OCI-LY1 (cell line): Measurements from ENCODE around the gene OR11G2.
"Not testable (repeated sequence)": the region's sequence is repeated elsewhere in the genome, so short reads cannot be mapped to it uniquely, and the experiment has no call there.

Experiments used
- H2AFZ ChIP-seq: fragments of 200-600 bp; sonication (generic), shearing (Covaris generic); 2 replicates; pipeline ENCODE4 v1.6.0; 2014; ENCODE audit warnings: antibody characterized with exemption, mild to moderate bottlenecking, low read length
- H3F3A ChIP-seq: fragments of 200-600 bp; sonication (generic), shearing (Covaris generic); 2 replicates; pipeline ENCODE4 v1.6.0; 2014; ENCODE audit warnings: mild to moderate bottlenecking, antibody characterized with exemption, low read length, moderate library complexity; ENCODE audit not compliant: insufficient read depth
- H3K27ac ChIP-seq: fragments of 200-600 bp; sonication (generic); 2 replicates; pipeline ENCODE4 v1.5.1; 2014; ENCODE audit warnings: low read length, mixed run types, mild to moderate bottlenecking, low read depth; ENCODE audit not compliant: poor library complexity, severe bottlenecking
- H3K27me3 ChIP-seq: fragments of 200-600 bp; sonication (generic); 2 replicates; pipeline ENCODE4 v1.6.0; 2014; ENCODE audit warnings: antibody characterized with exemption, mild to moderate bottlenecking, low read length, moderate library complexity; ENCODE audit not compliant: insufficient read depth
- H3K36me3 ChIP-seq: fragments of 200-600 bp; sonication (generic); 2 replicates; pipeline ENCODE4 v1.6.1; 2014; ENCODE audit warnings: mild to moderate bottlenecking, antibody characterized with exemption, low read length, moderate library complexity, mixed read lengths; ENCODE audit not compliant: insufficient read depth
- H3K4me1 ChIP-seq: fragments of 200-600 bp; sonication (generic); 2 replicates; pipeline ENCODE4 v1.5.1; 2014; ENCODE audit warnings: mild to moderate bottlenecking, low read length, moderate library complexity; ENCODE audit not compliant: insufficient read depth, severe bottlenecking
- H3K4me2 ChIP-seq: fragments of 200-600 bp; sonication (generic), shearing (Covaris generic); 2 replicates; pipeline ENCODE4 v1.6.1; 2014; ENCODE audit warnings: low read length
- H3K4me3 ChIP-seq: fragments of 200-600 bp; sonication (generic); 2 replicates; pipeline ENCODE4 v1.5.1; 2014; ENCODE audit warnings: low read length, low read depth, mild to moderate bottlenecking, mixed read lengths; ENCODE audit not compliant: poor library complexity, severe bottlenecking
- H3K79me2 ChIP-seq: fragments of 200-600 bp; shearing (Covaris generic); 2 replicates; pipeline ENCODE4 v1.6.1; 2016; ENCODE audit warnings: mixed run types, low read length, mixed read lengths; ENCODE audit not compliant: insufficient read depth
- H3K9ac ChIP-seq: fragments of 200-600 bp; sonication (generic), shearing (Covaris generic); 2 replicates; pipeline ENCODE4 v1.6.1; 2014; ENCODE audit warnings: mild to moderate bottlenecking, low read length, mixed read lengths
- H3K9me2 ChIP-seq: fragments of 200-600 bp; sonication (generic), shearing (Covaris generic); 2 replicates; pipeline ENCODE4 v1.6.1; 2014; ENCODE audit warnings: low read depth, mild to moderate bottlenecking, low read length, mixed read lengths
- H3K9me3 ChIP-seq: fragments of 200-600 bp; shearing (Covaris generic); 2 replicates; pipeline ENCODE4 v1.6.1; 2014; ENCODE audit warnings: low read length, mixed read lengths
- H4K20me1 ChIP-seq: fragments of 200-600 bp; sonication (generic), shearing (Covaris generic); 2 replicates; pipeline ENCODE4 v1.6.0; 2016; ENCODE audit warnings: mild to moderate bottlenecking, low read length; ENCODE audit not compliant: insufficient read depth
- CTCF ChIP-seq: fragments of 200-600 bp; sonication (generic), shearing (Covaris generic); IDR thresholded peaks from 2 replicates; pipeline ENCODE4 v1.5.1; 2017; ENCODE audit warnings: mild to moderate bottlenecking, antibody characterized with exemption, low read length, moderate library complexity, mixed read lengths
- EZH2 ChIP-seq: fragments of 200-600 bp; sonication (generic), shearing (Covaris generic); IDR thresholded peaks from 2 replicates; pipeline ENCODE4 v1.8.0; 2017; ENCODE audit warnings: borderline replicate concordance, mixed run types, mild to moderate bottlenecking, antibody characterized with exemption, low read length, moderate library complexity, mixed read lengths

OR11G2 gene

GRCh38 chr14:20223410-20223809, 32.7 kb downstream of the OR11G2 start, which contains the start of gene OR11H6:
OR11H6 (plus strand) TSS chr14:20223710; CDS start chr14:20223710, 0 bp downstream.
- no peaks in the 10 kb centered on the region for H3K36me3 ChIP-seq
- H3K4me1 ChIP-seq, result no peaks in the 10 kb centered on the region
- H3K4me3 ChIP-seq, result no peak within 1 kb of the TSS
- H3K79me2 ChIP-seq, result no peaks in the 10 kb centered on the region
- no peak within 1 kb of the TSS for H3K4me2 ChIP-seq
- no peak for TF ChIP-seq CTCF
- no peak for TF ChIP-seq EZH2
- H3K9ac ChIP-seq, result no peak within 1 kb of the TSS
- no peaks in the 10 kb centered on the region for H3K9me3 ChIP-seq
- H3F3A ChIP-seq, result no peaks in the 10 kb centered on the region
- no peaks in the 10 kb centered on the region for H4K20me1 ChIP-seq
- no peaks in the 10 kb centered on the region for H3K9me2 ChIP-seq
- no peak within 1 kb of the TSS for H2AFZ ChIP-seq
- no peak within 1 kb of the TSS for H3K27ac ChIP-seq
- no peaks in the 10 kb centered on the region for H3K27me3 ChIP-seq

- no peaks in the 10 kb centered on the region for H3K4me1 ChIP-seq
- no peaks in the 10 kb centered on the region for H3K9me2 ChIP-seq
- TF ChIP-seq CTCF (no peak), EZH2 (no peak)
- no peaks in the 10 kb centered on the region for H4K20me1 ChIP-seq
- no peaks in the 10 kb centered on the region for H3K9me3 ChIP-seq
- H3K4me3 ChIP-seq, result no peak within 1 kb of the TSS
- H3K9ac ChIP-seq, result no peak within 1 kb of the TSS
- no peak within 1 kb of the TSS for H3K4me2 ChIP-seq
- H3K27me3 ChIP-seq, result no peaks in the 10 kb centered on the region
- H3K79me2 ChIP-seq, result no peaks in the 10 kb centered on the region
- no peak within 1 kb of the TSS for H3K27ac ChIP-seq
- H3K36me3 ChIP-seq, result no peaks in the 10 kb centered on the region
- no peak within 1 kb of the TSS for H2AFZ ChIP-seq
- H3F3A ChIP-seq, result no peaks in the 10 kb centered on the region
Measured at GRCh38 chr14:20228681-20229080, 38.0 kb downstream of the OR11G2 start, which contains the start of gene OR11H7. OR11H7 (plus strand) TSS chr14:20228981.

GRCh38 chr14:20235415-20235814, 44.7 kb downstream of the OR11G2 start:
- not testable (repeated sequence) for H3K9ac ChIP-seq, H3F3A ChIP-seq, H2AFZ ChIP-seq, H3K27ac ChIP-seq, H4K20me1 ChIP-seq, H3K4me1 ChIP-seq, H3K79me2 ChIP-seq, H3K4me2 ChIP-seq, H3K9me3 ChIP-seq, H3K27me3 ChIP-seq, H3K4me3 ChIP-seq, H3K9me2 ChIP-seq, H3K36me3 ChIP-seq

- Histone ChIP-seq H3K9ac (no peak overlapping the region), H4K20me1 (no peaks in the 10 kb centered on the region), H3K4me3 (no peak overlapping the region), H3K36me3 (no peaks in the 10 kb centered on the region), H3K4me2 (no peak overlapping the region), H3K79me2 (no peaks in the 10 kb centered on the region), H3K9me2 (no peaks in the 10 kb centered on the region; the same call in 1 of the 2 replicates), H3K4me1 (no peaks in the 10 kb centered on the region), H2AFZ (no peak overlapping the region), H3K9me3 (no peaks in the 10 kb centered on the region; the same call in 1 of the 2 replicates), H3K27ac (no peak overlapping the region), H3F3A (no peaks in the 10 kb centered on the region), H3K27me3 (no peaks in the 10 kb centered on the region)
- peak; percentile 44 for TF ChIP-seq CTCF
- no peak for TF ChIP-seq EZH2
Measured at GRCh38 chr14:20247646-20248246, 57.0 kb downstream of the OR11G2 start.
